Dermis blood vessel endothelial cell (primary cell): ENCODE results near the gene RBMX. TPM values are rescaled to one million over a fixed set of nuclear protein-coding genes. Genes with fewer than 3 reads are reported as not detected.

Source experiments
- DNase-seq: peaks from one replicate; pipeline ENCODE4 v3.0.0; 2010
- total RNA-seq: library from RNA; depleted of rRNA; stranded (reverse); fragments of >200 nt; gene quantifications from 2 replicates; pipeline ENCODE4 v1.2.3, GENCODE V29; 2014

RBMX gene
- total RNA-seq, 1 donor from 2014 or later, result 200 TPM

DNA sequence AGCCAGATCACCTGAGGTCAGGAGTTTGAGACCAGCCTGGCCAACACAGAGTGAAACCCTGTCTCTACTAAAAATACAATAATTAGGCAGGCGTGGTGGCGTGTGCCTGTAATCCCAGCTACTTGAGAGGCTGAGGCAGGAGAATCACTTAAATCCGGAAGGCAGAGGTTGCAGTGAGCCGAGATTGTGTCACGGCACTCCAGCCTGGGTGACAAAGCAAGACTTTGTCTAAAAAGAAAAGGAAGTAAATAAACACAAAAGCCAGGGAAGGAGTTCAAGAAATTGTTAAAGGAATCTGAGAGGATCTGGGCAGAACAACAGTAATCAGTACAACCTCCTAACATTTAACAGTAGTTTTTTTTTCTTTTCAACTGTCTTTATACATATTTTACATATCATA is 51.1 kb downstream of the RBMX start:
- DNase-seq, result no peak

DNA sequence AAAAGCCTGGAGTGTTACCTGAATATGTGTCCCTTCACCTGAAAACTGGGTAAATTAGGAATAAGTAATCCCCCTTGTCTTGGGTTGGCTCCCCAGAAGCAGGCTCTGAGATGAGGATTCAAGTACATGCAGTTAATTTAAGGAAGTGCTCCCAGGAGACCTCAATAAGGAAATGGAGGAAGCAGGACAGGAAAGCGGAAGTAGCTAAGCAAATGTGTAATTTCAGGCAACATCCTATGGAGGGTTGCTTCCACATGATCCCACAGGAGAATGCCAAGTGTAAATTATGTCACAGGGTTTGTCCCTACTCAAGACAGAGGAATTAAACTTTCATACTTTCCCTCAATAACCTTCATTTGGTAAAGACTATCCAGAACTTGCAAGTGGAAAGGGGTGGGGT is 51.7 kb downstream of the RBMX start:
- DNase-seq, result peak; percentile 27

DNA sequence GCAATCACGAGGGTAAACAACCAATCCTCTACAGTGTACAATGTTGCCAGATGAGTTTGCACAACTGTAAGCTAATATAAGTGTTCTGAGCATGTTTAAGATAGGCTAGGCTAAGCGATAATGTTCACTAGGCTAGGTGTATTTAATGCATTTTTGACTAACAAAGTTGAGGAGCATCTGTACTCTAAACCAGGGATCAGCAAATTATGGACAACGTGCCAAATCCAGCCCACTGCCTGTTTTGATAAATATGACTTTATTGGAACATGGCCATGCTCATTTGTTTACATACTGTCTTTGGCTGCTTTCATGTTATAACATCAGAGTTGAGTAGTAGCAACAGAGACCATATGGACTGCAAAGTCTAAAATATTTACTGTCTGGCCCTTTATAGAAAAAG is 53.5 kb downstream of the RBMX start:
- no peak for DNase-seq

DNA sequence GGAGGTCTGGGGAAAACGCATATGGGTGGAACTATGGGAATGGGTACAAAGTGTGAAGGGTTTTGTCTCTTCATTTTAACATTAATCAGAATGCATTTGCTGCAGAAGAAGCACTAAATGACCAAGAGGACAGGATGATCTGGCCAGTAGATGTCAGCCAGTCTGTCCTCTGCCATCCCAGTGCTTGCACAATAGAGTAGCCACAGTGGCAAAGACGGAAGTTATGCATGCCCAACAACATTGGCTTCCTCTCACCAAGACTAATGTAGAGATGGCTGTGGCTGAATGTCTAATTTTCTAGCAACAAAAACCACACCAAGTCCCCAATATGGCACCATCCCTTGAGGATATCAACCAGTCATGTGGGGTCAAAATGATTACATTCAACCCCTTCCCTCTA is 54.8 kb downstream of the RBMX start:
- no peak for DNase-seq

Other genes starting within 250 kb of the RBMX start
- not detected in 2 replicates for gene CD40LG, start 232.6 kb downstream of the RBMX start, total RNA-seq
- gene ARHGEF6, start 99.8 kb downstream of the RBMX start, total RNA-seq, result 16.5 TPM in 2 replicates
- gene GPR101, start 153.3 kb upstream of the RBMX start, total RNA-seq, result not detected in 2 replicates